Fibroblast of pulmonary artery (primary cell): Measurements from ENCODE around the gene AQP12B.

Experiments
- DNase-seq: peaks from one replicate; pipeline ENCODE4 v3.0.0-alpha.2; 2010; ENCODE audit warnings: low read depth
- H3K4me3 ChIP-seq: replicated peaks from 2 replicates; pipeline ENCODE4 v1.5.1; 2011; ENCODE audit warnings: low read depth, mild to moderate bottlenecking, control low read depth, low read length, moderate library complexity
- CTCF ChIP-seq: IDR thresholded peaks from 2 replicates; pipeline ENCODE4 v1.5.1; 2011; ENCODE audit warnings: mild to moderate bottlenecking, control low read depth, low read length, inconsistent platforms; ENCODE audit errors: missing control alignments

Gene AQP12B

GRCh38 chr2:240637901-240638345 is 44.8 kb downstream of the AQP12B start:
- DNase-seq: no peak
- no peak for TF ChIP-seq CTCF
- no peak overlapping the region for H3K4me3 ChIP-seq

GRCh38 chr2:240637116-240637900 is 45.4 kb downstream of the AQP12B start:
- H3K4me3 ChIP-seq: no peak overlapping the region
- no peak for DNase-seq
- no peak for TF ChIP-seq CTCF

DNA sequence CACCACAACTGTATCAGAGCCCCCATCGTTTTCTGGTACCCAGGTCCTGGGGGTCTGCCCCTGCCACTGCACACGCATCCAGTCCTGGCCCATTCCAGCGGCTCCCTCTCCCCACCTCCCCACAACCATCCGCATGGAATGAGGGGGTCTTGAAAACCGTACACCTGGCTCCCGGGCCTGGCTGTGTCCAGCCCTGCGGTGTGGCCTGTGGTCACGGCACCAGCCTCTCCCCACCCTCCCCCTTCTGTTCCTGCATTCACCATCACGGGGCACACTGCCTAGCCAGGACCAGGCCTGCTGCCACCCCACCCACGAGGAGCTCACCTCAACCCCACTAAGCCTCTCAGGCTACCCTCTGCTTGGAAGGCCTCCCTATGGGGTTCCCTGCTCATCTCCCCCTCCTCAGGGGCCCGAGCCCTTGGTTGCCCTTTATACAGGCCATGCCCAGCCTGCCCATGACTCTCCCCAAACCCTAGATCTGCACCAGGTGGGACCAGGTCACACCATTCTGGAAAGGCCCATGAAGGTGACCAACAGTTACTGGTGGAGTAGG is 46.0 kb downstream of the AQP12B start:
- H3K4me3 ChIP-seq: no peak overlapping the region
- no peak for TF ChIP-seq CTCF
- no peak for DNase-seq

DNA sequence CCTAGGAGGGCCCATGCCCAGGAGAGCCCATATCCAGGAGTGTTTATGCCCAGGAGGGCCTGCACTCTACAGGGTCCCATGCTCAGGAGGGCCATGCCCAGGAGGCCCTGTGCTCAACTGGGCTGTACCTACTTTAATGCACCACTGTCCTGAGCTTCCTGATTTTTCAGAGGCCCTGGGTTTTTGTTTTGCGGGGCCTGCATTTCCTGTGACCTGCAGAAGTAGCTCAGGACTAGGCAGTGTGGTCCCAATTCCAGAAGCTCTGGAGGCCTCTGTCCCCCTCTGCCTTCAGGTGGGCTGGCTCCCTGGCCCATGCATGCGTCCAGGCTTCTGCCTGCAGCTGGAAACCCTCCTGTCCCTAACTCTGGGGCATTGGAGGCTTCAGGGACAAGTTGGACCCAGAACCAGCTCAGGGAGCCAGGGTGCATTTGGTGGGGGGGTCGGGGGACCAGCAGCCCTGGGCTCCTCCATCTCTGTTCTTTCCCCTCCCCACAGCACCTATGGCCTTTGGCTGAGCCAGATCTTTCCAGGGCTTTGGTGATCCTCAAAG is 46.6 kb downstream of the AQP12B start:
- DNase-seq: no peak

GRCh38 chr2:240635121-240635997 is 47.3 kb downstream of the AQP12B start:
- no peak overlapping the region for H3K4me3 ChIP-seq
- no peak for TF ChIP-seq CTCF
- no peak for DNase-seq

More for the DNA sequence above, 46.6 kb downstream of the AQP12B start:
- no peak overlapping the region for H3K4me3 ChIP-seq
- TF ChIP-seq CTCF: no peak

GRCh38 chr2:240632306-240632721 is 50.4 kb downstream of the AQP12B start:
- no peak for TF ChIP-seq CTCF
- H3K4me3 ChIP-seq: no peak overlapping the region
- no peak for DNase-seq
